ENCODE results near the gene CDH13. TPM values are rescaled to one million over a fixed set of nuclear protein-coding genes. Genes with fewer than 3 reads are reported as not detected.

Gene CDH13
- total and polyA plus RNA-seq, 2 experiments from 2014 or later, result 2.9 to 4.8 TPM

GRCh38 chr16:82848013-82848412, 221.2 kb downstream of the CDH13 start:
- DNase-seq (ENCODE audit: low read depth in 1 of 2, low spot score in 1 of 2), result peak; percentile 63 to 79
- Histone ChIP-seq H3K27ac (peak overlapping the region; percentile 79), H3K4me3 (no peak overlapping the region), H3K4me1 (ENCODE audit: low read depth) (peaks cover 16% of the 10 kb centered on the region), H3K9me3 (ENCODE audit: low read depth) (no peaks in the 10 kb centered on the region), H3K27me3 (no peaks in the 10 kb centered on the region), H3K36me3 (no peaks in the 10 kb centered on the region)
- TF ChIP-seq, protein P1, sequence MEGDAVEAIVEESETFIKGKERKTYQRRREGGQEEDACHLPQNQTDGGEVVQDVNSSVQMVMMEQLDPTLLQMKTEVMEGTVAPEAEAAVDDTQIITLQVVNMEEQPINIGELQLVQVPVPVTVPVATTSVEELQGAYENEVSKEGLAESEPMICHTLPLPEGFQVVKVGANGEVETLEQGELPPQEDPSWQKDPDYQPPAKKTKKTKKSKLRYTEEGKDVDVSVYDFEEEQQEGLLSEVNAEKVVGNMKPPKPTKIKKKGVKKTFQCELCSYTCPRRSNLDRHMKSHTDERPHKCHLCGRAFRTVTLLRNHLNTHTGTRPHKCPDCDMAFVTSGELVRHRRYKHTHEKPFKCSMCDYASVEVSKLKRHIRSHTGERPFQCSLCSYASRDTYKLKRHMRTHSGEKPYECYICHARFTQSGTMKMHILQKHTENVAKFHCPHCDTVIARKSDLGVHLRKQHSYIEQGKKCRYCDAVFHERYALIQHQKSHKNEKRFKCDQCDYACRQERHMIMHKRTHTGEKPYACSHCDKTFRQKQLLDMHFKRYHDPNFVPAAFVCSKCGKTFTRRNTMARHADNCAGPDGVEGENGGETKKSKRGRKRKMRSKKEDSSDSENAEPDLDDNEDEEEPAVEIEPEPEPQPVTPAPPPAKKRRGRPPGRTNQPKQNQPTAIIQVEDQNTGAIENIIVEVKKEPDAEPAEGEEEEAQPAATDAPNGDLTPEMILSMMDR (IDR thresholded peaks at IDR 0.05; ENCODE audit: low read depth, low read length), result no peak

GRCh38 chr16:82852388-82853008, 225.7 kb downstream of the CDH13 start:
- TF ChIP-seq, protein P1 (IDR thresholded peaks at IDR 0.05; ENCODE audit: low read depth, low read length), result no peak
- no peaks in the 10 kb centered on the region for H3K9me3 ChIP-seq (ENCODE audit: low read depth)
- H3K27me3 ChIP-seq, result no peaks in the 10 kb centered on the region
- H3K36me3 ChIP-seq, result no peaks in the 10 kb centered on the region
- DNase-seq (ENCODE audit: low read depth in 1 of 2, low spot score in 1 of 2), result peak in 1 of 2 donors; percentile 31
- H3K4me3 ChIP-seq, result no peak overlapping the region
- peaks cover 15% of the 10 kb centered on the region for H3K4me1 ChIP-seq (ENCODE audit: low read depth)
- no peak overlapping the region for H3K27ac ChIP-seq

DNA sequence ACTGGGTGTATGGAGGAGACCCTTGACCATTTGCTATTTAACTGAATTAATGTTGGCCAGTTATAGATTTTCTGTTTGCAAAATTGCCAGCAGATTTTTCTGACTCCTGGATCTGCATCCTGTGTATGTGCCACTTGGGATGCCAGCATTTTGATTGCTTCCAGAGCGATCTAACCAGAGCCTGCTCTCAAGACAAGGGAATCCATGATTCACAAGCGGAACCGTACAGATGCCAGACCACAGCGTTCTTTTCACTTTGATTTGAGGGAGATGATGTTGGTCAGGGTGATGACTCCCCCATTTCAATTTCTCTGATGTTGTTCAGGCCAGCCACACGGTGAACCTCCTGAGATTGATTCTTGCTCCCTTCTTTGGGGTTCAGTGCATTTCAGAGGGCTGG, 228.7 kb downstream of the CDH13 start:
- H3K4me1 ChIP-seq (ENCODE audit: low read depth), result no peaks in the 10 kb centered on the region
- no peaks in the 10 kb centered on the region for H3K36me3 ChIP-seq
- no peak for DNase-seq (ENCODE audit: low read depth in 1 of 2, low spot score in 1 of 2)
- H3K27me3 ChIP-seq, result no peaks in the 10 kb centered on the region
- no peak overlapping the region for H3K4me3 ChIP-seq
- TF ChIP-seq, protein P1 (IDR thresholded peaks at IDR 0.05; ENCODE audit: low read depth, low read length), result no peak
- no peaks in the 10 kb centered on the region for H3K9me3 ChIP-seq (ENCODE audit: low read depth)
- no peak overlapping the region for H3K27ac ChIP-seq

GRCh38 chr16:82857693-82858365, 231.1 kb downstream of the CDH13 start:
- DNase-seq (ENCODE audit: low read depth in 1 of 2, low spot score in 1 of 2), result no peak
- Histone ChIP-seq H3K27me3 (no peaks in the 10 kb centered on the region), H3K4me3 (no peak overlapping the region), H3K27ac (no peak overlapping the region), H3K9me3 (ENCODE audit: low read depth) (no peaks in the 10 kb centered on the region), H3K4me1 (ENCODE audit: low read depth) (no peaks in the 10 kb centered on the region), H3K36me3 (no peaks in the 10 kb centered on the region)
- TF ChIP-seq, protein P1 (IDR thresholded peaks at IDR 0.05; ENCODE audit: low read depth, low read length), result no peak

DNA sequence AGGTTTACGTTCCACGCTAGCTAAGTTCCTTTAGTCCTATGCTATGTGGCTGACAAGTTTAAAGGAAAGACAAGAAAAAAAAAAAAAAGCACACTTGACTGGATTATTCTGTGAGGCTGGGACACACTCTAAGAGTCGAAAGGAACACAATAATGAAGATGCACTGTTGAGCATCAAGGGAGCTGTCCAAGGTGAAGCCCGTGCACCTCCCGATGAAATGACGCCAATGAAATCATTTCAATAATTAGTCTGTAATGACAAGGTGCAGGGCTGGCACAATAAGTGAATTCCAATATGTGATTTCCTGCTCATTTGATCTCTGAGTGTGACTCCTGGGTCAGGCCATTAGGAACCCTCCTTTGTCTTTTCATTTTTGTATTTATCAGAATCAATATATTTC, 232.9 kb downstream of the CDH13 start:
- H3K4me1 ChIP-seq (ENCODE audit: low read depth), result no peaks in the 10 kb centered on the region
- peak in 1 of 2 donors; percentile 22 for DNase-seq (ENCODE audit: low read depth in 1 of 2, low spot score in 1 of 2)
- TF ChIP-seq, protein P1 (IDR thresholded peaks at IDR 0.05; ENCODE audit: low read depth, low read length), result no peak
- no peaks in the 10 kb centered on the region for H3K36me3 ChIP-seq
- H3K27ac ChIP-seq, result no peak overlapping the region
- H3K27me3 ChIP-seq, result no peaks in the 10 kb centered on the region
- H3K9me3 ChIP-seq (ENCODE audit: low read depth), result no peaks in the 10 kb centered on the region
- H3K4me3 ChIP-seq, result no peak overlapping the region

All from cardiac muscle cell (in vitro differentiated cells and primary cell).